NCI-H1417 (cell line): ENCODE results near the gene TPSB2.
"Not testable (repeated sequence)": the region's sequence is repeated elsewhere in the genome, so short reads cannot be mapped to it uniquely, and the experiment has no call there.

Source experiments
- DNase-seq, 3 experiments: peaks; one replicate each; lab custom pipeline; 2025; lab: John Stamatoyannopoulos, UW

Gene TPSB2

GRCh38 chr16:1261131-1261892 lies 31.3 kb upstream of the TPSB2 start:
- DNase-seq: peak in 2 of 3 experiments; percentile 60 to 66

GRCh38 chr16:1260101-1260680 lies 30.2 kb upstream of the TPSB2 start:
- no peak for DNase-seq

- no peak for DNase-seq
These were observed 29.7 kb upstream of the TPSB2 start for GRCh38 chr16:1259760-1260068.

GRCh38 chr16:1258906-1259759 lies 29.1 kb upstream of the TPSB2 start:
- peak; percentile 53 to 86 (median 80) for DNase-seq

- no peak for DNase-seq
These were observed 28.2 kb upstream of the TPSB2 start for GRCh38 chr16:1258225-1258600.

GRCh38 chr16:1257561-1258224 lies 27.7 kb upstream of the TPSB2 start:
- no peak for DNase-seq

GRCh38 chr16:1256874-1257322 lies 26.9 kb upstream of the TPSB2 start:
- no peak for DNase-seq

- DNase-seq: not testable (repeated sequence)
These were observed 26.4 kb upstream of the TPSB2 start for GRCh38 chr16:1256296-1256873.

- DNase-seq: not testable (repeated sequence)
These were observed 25.5 kb upstream of the TPSB2 start, which contains the start of gene TPSD1 for GRCh38 chr16:1255276-1256122. Gene TPSD1, plus strand, starts transcription at chr16:1256069. Its CDS starts 212 bp downstream, at chr16:1256281.

GRCh38 chr16:1254821-1255220 lies 24.8 kb upstream of the TPSB2 start:
- DNase-seq: not testable (repeated sequence)

GRCh38 chr16:1253701-1254364 lies 23.8 kb upstream of the TPSB2 start:
- not testable (repeated sequence) for DNase-seq

GRCh38 chr16:1249031-1249755 lies 19.2 kb upstream of the TPSB2 start:
- not testable (repeated sequence) for DNase-seq

- not testable (repeated sequence) for DNase-seq
These were observed 18.0 kb upstream of the TPSB2 start for GRCh38 chr16:1247903-1248537.

- DNase-seq: no peak
These were observed 15.6 kb upstream of the TPSB2 start for GRCh38 chr16:1245452-1246020.

GRCh38 chr16:1244881-1245280 lies 14.9 kb upstream of the TPSB2 start:
- DNase-seq: no peak

- DNase-seq: not testable (repeated sequence)
These were observed 14.2 kb upstream of the TPSB2 start for GRCh38 chr16:1243907-1244850.

- DNase-seq: not testable (repeated sequence)
These were observed 13.4 kb upstream of the TPSB2 start for GRCh38 chr16:1243363-1243762.
